ENCODE data around the gene MDN1.

The MDN1 gene

DNA sequence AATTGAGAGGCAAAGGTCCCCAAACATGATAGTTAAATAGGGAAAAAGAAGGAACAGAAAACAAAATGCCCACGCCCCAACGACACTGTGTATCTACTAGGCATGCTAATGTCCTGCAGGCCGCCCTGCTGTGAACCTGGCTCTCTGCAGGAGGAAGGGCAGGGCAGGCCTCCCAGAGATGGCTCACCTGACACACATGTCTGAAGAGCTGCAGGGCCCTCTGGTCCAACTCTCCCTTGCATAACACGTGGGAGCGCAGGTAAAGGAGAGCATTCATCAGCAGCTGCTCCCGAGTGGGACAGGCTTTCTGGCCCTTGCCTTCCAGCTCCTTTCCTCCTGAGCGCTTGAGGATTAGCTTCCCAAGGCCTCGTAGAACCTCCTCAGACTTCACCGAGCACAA lies 127.3 kb downstream of the MDN1 start:
- TF ChIP-seq, protein P1, sequence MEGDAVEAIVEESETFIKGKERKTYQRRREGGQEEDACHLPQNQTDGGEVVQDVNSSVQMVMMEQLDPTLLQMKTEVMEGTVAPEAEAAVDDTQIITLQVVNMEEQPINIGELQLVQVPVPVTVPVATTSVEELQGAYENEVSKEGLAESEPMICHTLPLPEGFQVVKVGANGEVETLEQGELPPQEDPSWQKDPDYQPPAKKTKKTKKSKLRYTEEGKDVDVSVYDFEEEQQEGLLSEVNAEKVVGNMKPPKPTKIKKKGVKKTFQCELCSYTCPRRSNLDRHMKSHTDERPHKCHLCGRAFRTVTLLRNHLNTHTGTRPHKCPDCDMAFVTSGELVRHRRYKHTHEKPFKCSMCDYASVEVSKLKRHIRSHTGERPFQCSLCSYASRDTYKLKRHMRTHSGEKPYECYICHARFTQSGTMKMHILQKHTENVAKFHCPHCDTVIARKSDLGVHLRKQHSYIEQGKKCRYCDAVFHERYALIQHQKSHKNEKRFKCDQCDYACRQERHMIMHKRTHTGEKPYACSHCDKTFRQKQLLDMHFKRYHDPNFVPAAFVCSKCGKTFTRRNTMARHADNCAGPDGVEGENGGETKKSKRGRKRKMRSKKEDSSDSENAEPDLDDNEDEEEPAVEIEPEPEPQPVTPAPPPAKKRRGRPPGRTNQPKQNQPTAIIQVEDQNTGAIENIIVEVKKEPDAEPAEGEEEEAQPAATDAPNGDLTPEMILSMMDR (conservative IDR thresholded peaks at IDR 0.05; ENCODE audit: control insufficient read depth, insufficient read depth, low read depth, low read length) = no peak
- no peak overlapping the region for H3K4me3 ChIP-seq (ENCODE audit: control insufficient read depth, low read depth, low read length)
- no peak for DNase-seq (ENCODE audit: low read depth)

DNA sequence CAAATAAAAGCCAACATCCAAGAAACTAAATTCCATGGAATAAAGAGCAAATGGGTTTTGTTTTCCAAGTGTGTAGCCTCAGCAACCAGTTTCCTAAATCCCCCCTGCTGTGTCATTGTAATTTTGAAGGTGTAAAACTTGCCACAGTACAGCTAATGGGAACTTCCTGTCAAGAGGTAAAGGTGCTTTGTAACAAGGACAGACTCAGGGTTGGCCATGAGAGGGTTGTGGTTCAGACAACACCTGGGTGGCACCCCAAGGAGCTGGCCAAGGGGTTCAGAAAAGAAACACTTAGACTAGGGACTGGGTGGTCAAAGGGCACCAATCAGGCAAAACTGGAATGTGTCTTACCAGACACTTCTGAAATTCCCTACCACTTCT lies 128.7 kb downstream of the MDN1 start:
- H3K4me3 ChIP-seq (ENCODE audit: control insufficient read depth, low read depth, low read length) = no peak overlapping the region
- no peak for DNase-seq (ENCODE audit: low read depth)
- TF ChIP-seq, protein P1 (conservative IDR thresholded peaks at IDR 0.05; ENCODE audit: control insufficient read depth, insufficient read depth, low read depth, low read length) = no peak

DNA sequence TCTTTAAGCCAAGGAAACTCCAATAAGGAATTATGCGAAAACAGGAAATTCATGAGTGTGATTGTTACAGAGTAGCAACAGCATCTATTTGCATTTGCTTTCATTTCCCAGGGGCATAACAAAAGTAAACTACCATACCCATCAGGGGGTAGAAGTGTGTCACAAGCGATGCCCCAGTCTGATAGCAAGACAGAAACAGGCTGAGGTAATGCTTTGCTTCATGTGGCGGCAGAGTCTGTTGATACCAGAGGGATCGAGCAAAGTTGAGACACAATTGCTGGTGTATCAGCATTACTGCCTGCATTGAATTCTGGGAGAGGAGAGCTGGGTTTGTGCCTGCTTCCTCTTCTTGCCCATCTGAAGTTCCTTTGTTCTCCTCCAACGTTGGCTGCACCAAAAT lies 129.9 kb downstream of the MDN1 start:
- no peak for DNase-seq (ENCODE audit: low read depth)
- no peak overlapping the region for H3K4me3 ChIP-seq (ENCODE audit: control insufficient read depth, low read depth, low read length)
- TF ChIP-seq, protein P1 (conservative IDR thresholded peaks at IDR 0.05; ENCODE audit: control insufficient read depth, insufficient read depth, low read depth, low read length) = no peak

DNA sequence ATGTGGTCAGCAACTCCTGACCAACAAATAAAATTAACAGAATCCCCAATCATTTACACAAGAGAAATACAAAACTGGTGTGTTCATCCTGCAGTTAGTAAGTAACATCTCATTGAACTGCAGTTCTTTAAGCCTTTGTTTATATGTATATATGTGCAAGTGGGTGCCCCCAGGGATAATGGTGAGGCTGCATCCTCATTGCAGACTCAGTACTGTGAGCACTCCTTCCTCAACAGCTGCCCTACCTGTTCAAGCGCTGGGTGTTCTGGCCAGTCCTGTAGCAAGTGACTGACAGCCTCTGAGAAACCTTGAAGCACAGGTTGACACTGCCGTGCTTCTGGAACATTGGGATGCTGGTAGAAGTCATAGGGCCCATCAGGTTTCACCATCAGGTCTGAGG lies 131.3 kb downstream of the MDN1 start:
- no peak for DNase-seq (ENCODE audit: low read depth)
- TF ChIP-seq, protein P1 (conservative IDR thresholded peaks at IDR 0.05; ENCODE audit: control insufficient read depth, insufficient read depth, low read depth, low read length) = no peak

DNA sequence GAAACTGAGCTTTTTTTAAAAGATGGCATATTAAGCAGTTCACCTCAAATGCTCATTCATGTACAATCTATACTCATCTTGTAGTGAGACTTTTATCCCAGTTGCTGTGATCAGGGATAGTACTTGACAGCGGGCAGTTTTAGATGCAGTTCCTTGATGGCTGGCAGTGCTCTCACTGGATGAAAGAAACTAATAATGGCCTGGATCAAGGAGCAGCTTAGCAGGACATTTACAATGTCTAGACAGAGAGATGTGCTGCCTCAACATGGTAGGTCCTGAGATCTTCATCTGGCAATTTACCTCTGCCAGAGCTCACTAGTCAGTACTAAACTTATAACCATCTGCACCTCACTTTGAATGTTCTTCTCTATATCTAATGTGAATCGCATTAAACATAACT lies 134.3 kb downstream of the MDN1 start:
- no peak overlapping the region for H3K4me3 ChIP-seq (ENCODE audit: control insufficient read depth, low read depth, low read length)
- DNase-seq (ENCODE audit: low read depth) = no peak
- TF ChIP-seq, protein P1 (conservative IDR thresholded peaks at IDR 0.05; ENCODE audit: control insufficient read depth, insufficient read depth, low read depth, low read length) = no peak

More for the DNA sequence above, 131.3 kb downstream of the MDN1 start:
- no peak overlapping the region for H3K4me3 ChIP-seq (ENCODE audit: control insufficient read depth, low read depth, low read length)

DNA sequence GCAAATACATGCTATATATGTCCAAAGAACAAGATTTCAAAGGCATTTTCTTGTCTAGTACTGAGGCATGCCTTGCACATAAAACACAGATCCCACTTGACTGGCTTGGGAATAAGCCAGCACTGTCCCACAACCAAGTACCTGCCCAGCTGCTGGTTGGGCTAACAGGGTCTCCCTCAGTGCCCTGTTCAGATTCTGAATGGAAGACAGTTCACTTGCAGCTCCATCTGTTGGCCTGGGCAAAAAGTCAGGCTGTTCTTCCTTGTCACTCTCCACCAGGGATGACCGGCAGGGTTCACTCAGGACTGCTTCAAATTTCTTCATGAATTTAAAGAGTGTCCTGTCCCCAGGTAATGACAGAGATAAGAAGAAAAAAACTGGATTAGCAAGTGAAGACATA lies 136.6 kb downstream of the MDN1 start:
- DNase-seq (ENCODE audit: low read depth) = no peak
- no peak overlapping the region for H3K4me3 ChIP-seq (ENCODE audit: control insufficient read depth, low read depth, low read length)
- TF ChIP-seq, protein P1 (conservative IDR thresholded peaks at IDR 0.05; ENCODE audit: control insufficient read depth, insufficient read depth, low read depth, low read length) = no peak

DNA sequence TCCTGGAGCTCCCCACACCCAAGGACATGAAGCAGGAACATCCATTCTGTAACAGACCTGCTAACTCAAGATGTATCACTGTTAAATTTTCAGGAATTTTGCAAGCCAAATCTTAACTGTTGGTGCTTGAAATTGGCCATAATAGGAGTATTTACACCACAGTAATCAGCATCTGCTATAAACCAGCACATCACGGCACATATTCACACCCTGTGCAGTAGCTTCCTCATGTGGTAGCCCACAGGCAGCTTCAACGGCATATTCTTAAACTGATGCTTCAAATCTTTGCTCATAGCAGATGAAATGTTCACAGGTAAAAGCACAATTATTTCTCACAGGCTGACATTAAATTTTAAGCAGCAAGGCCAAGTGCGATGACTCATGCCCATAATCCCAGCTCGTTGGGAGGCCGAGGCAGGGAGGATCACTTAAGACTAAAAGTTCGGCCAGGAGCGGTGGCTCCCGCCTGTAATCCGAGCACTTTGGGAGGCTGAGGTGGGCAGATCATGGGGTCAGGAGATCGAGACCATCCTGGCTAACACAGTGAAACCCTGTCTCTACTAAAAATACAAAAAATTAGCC lies 137.5 kb downstream of the MDN1 start:
- no peak overlapping the region for H3K4me3 ChIP-seq (ENCODE audit: control insufficient read depth, low read depth, low read length)
- TF ChIP-seq, protein P1 (conservative IDR thresholded peaks at IDR 0.05; ENCODE audit: control insufficient read depth, insufficient read depth, low read depth, low read length) = no peak
- no peak for DNase-seq (ENCODE audit: low read depth)
